Posterior vena cava (tissue), 2 donors: ENCODE results near the gene UPK2. TPM values are rescaled to one million over a fixed set of nuclear protein-coding genes. Genes with fewer than 3 reads are reported as not detected.

Experiments
- DNase-seq: peaks from one replicate; pipeline ENCODE4 v3.0.0-alpha.2; 2020; ENCODE audit warnings: low spot score
- intact Hi-C, 2 donors: fragments of 100-400 bp; cut with DNase I; formaldehyde crosslinking; loops; one replicate each; pipeline versions ENCODE4 v1.14.1 to v1.14.2; 2022 to 2023
- total RNA-seq, 2 donors: library from RNA; stranded (reverse); fragmentation: NEBNext Ultra II Directional; extraction: Animal tissue kit (Norgen Biotek cat#: 25700); gene quantifications; one replicate each; pipeline ENCODE4 v1.2.1, GENCODE V29; 2021
- donor health status: DM: yes; HTN: yes; CAD: no.
- donor health status: DM: yes; HTN: yes; CAD: no.

Gene UPK2
- total RNA-seq, 2 donors from 2014 or later = not detected

DNA sequence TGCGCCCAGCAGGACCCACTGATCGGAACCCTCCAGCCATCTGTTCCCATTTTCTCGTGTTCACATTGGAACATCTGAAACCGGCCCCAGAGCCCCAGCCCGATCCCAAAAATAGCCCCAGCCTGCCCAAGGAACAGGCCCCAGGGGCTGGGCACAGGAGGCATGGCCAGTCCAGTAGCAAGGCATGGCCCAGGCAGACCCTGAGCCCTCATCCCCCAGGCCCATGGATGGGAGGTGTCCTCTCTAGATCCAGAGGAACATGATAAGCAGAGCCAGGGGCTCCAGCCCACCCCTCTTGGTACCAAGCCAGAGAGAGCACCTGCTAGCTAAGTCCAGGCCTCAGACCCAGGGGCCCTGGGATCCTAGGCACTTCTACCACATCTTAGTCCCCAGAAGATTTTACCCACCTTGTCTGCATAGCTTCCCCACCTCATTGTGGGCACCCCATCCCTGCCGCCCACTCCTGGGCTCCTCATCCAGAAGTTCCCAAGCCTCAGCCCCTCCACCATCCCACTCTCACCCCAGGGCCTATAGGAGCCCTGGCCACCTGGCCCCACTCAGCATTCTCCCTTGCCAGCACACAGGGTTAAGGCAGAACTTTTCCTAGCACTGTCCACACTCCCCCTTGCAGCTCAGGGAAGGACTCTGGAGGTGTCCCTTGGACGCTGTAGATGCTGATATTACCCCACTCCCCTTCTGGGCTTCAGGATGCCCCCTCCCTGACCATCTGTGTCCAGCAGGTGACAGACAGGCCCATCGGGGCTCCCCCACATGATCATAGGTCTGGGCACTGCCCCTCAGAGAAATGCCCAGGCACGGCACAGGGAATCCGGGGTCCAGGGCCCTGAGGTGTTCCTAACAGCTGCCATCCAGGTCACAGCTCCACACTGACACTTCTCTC, 39.9 kb upstream of the UPK2 start:
- DNase-seq = no peak
- intact Hi-C loops = no loop called here

DNA sequence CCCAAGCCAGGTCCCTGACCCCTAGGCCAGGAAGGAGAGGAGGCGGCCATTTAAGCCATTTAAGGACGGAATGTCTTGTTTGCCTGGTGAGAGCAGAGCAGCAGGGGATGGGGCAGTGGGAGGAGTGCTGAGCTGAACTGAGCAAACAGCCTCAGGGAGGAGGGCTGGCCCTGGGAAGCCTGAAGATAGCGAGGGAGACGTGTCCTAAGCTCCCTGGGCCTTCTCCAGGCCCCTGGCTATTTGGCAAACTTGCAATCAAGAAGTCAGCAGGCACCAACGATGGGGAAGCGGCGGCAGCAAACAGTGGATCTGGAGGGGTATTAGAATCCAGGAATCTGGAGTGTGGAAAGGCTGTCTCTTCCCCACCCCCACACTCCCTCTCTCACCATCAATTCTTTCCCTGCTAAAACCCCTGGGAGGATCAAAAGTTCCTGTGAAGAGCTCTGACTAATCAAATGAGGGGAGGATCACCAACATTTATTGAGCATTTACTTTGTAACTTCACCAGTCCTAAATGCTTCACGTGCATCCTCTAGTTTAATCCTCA, 39.2 kb upstream of the UPK2 start:
- peak; percentile 93 for DNase-seq
- intact Hi-C loops = no loop called here

GRCh38 chr11:118917481-118918127, 38.5 kb upstream of the UPK2 start:
- intact Hi-C loops = loop anchor here in 1 of 2 donors (1.0 kb wide), 1 partner anchor 14 kb away; no protein-coding TSS in a partner anchor
- DNase-seq = peak; percentile 92

GRCh38 chr11:118918128-118918685, 37.9 kb upstream of the UPK2 start:
- DNase-seq = peak; percentile 97
- intact Hi-C loops = loop anchor here in 1 of 2 donors (1.0 kb wide), 1 partner anchor 13 kb away; no protein-coding TSS in a partner anchor

- intact Hi-C loops = loop anchor here in 1 of 2 donors (1.0 kb wide), 1 partner anchor 13 kb away; no protein-coding TSS in a partner anchor
- no peak for DNase-seq
Observed at GRCh38 chr11:118918686-118919280, 37.3 kb upstream of the UPK2 start.

DNA sequence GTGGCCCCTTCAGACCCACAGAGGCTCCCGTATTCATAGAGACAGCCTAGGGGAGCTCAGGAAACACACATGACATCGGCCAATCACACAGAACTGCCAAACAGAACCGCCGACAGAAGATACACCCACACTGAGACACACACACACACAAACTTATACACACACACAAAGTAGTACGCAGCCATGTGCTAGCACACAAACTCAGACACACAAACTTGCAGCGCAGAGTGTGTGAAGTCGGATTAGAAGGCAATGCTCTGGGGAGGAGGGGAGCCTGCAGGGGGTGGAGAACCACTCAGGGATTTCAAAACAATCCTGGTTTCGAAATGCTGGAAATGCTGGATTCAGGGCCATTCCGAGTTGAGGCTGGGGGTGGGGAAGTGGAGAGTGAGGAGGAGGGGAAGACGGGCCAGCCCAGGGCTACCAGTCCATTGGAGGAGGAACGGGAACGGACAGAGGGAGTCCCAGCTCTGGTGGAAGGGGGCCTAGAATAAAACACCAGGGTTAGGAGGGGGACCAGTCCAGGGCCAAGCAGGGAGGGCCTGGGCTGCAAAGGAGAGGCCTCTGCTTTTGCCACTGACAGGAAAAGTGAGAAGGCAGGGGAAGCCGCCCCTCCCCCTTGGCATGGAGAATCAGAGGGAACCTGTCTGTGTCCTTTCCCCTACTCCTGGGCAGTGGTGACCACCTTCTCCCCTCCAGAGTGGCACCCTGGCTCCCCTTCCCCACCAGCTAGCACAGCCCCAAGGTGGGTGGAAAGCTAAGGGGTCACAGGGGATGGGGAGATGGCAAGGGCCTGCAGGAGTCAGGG, 34.8 kb upstream of the UPK2 start:
- intact Hi-C loops = no loop called here
- peak; percentile 94 for DNase-seq

DNA sequence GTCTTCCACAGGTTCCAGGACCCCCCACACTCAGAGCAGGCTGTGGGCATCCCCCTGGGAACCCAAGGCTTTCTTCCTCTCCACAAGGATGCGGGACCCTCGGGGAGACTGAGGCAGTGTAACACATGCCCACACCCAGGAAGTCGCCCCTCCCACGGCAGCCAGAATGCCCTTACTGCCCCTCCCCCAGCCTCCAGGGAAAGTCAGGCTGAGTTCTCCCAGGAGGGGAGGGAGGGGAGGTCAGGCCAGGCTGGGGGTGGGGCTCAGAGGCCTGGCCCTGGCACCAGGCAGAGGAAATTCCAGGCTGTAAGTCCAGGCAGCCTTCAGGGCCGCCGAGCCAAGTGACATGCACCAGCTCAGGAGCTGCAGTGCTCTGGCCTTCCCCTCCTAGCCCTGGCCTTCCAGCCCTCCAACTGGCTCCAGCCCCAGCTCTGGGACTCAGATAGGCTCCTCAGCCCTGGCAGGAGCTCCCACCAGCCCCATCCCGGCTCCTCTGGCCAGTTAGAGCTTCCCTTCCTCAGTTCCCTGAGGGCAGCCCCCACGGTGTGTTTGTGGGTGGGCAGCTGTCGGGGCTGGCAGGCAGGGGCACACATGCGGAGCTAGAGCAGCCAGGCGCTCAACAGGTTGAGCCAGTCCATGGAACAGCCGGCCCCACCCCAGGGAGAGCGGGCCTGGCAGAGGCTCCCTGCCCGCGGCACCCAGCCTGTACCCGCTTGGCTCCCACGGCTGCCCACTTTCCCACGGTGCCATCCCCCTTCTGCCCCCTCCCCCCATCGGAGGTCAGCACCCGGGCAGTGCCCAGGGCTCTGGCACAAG, 34.0 kb upstream of the UPK2 start:
- intact Hi-C loops = loop anchor here in 1 of 2 donors (2.0 kb wide), 1 partner anchor 13 kb away; no protein-coding TSS in a partner anchor
- peak; percentile 94 for DNase-seq

DNA sequence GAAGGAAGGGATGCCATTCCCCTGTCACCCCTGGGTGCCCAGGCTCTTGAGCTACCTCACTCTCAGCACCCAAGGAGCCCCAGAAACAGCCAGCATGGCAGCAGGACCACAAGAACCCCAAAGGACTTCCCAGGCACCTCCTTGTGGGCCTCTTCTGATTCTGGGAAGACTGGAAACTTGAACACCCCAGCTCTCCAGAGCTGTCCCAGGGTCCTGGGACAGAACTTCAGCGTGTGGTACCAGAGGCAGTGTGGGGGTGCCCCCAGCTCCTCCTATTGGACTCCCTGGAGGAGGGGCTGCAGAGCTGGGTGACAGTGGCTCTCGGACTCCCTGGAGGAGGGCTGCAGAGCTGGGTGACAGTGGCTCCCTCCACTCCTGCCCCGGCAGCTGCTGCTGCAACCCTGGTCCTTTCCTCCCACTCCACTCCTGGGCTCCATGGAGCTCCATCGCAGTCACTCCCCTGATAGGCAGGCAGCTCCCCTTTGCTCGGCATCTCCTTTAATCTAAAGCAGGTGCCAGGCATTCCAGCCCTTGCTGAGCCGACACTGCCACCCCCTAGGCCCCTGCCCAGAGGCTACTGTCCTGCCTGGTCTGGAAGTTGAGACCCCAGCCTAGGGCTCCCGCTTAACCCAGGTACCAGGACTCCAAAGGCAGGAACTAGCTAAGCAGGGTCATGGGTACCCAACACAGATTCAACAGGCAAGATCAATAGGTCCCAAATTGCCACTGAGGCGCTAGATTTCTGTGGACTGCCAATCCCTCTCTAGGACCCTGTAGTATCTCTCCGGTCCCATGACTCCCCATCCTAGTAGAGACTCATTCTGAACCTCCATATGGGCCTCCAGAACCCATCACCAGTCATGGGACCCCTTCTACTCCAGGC, 33.1 kb upstream of the UPK2 start:
- DNase-seq = no peak

GRCh38 chr11:118923721-118924587, 32.1 kb upstream of the UPK2 start:
- no peak for DNase-seq
- intact Hi-C loops = loop anchor here in 1 of 2 donors (2.0 kb wide), 1 partner anchor 15 kb away; no protein-coding TSS in a partner anchor

More for the DNA sequence above, 33.1 kb upstream of the UPK2 start:
- intact Hi-C loops = loop anchor here in 1 of 2 donors (2.0 kb wide), 1 partner anchor 14 kb away; no protein-coding TSS in a partner anchor

DNA sequence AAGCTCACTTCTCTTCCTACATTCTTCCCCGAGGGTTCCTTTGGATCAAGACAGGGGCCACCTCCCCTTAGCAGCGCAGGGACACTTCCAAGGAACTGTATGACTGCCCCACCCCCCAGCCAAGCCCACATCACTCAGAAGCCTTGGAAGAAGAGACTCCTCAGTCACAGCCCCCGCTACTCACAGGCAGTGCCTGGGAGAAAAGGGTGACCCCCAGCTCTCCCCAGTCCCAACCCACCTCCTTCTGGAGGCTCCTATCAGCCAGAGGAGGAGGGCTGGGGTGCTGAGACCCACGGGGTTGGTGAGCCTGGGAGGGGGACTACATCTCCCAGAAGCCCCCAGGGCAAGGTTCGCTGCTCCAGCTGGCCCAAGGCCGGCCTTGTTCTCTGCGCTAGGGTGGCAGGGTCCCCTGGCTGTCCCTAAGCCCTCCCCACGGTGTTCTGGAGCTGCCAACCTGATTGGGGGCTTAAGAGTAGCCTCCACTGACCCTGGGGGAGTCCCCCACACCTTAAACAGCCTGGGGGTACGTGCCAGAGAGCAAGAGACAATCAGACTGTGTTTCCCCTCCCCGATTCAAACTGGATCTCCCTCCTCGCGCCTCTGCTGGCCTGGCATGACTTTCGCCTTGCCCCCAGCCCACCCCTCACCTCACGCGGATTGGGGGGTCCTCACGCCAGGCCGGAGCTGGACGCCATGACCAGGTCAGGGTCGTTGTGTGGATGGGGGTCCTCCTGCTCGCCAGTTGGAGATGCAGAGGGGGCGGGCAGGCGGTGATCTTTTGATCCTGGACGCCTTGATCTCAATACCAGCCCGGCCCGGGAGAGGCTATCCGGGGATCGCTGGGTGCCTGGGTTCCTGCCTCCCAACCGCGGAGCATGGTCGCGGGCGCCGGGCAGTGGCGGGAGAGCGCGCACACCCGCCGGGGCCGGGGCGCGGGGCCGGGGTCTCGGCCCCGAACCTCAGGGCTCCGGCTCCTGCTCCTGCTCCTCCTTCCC, 31.2 kb upstream of the UPK2 start:
- DNase-seq = peak; percentile 84
- intact Hi-C loops = loop anchor here in 1 of 2 donors (5.0 kb wide), 1 partner anchor 33 kb away; no protein-coding TSS in a partner anchor

DNA sequence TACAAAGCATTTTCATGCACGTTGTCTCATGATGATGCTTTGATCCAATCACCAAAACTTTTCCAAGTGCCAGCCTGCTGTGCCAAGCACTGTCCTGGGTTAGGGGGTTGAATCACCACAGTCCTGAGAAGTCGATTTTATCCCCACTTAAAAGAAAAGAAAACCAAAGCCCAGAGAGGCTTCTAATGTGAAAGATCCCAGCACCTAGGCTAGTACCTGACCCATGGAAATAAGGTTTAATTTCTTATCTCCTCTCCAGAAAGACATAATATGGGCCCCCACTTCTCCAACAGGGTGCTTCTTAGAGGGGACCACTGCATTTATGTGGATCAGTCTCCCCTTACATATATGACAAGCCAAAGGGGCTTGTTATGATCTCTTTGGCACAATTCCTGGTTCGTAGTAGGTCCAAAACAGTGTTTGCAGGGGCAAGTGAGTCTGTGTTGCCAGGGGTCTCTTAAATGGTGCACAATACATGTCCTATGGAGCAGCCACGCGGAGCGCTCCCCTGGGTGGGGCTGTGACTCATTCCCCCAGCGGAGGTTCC, 28.5 kb upstream of the UPK2 start:
- no peak for DNase-seq
- intact Hi-C loops = loop anchor here in 1 of 2 donors (5.0 kb wide), 1 partner anchor 35 kb away; no protein-coding TSS in a partner anchor

DNA sequence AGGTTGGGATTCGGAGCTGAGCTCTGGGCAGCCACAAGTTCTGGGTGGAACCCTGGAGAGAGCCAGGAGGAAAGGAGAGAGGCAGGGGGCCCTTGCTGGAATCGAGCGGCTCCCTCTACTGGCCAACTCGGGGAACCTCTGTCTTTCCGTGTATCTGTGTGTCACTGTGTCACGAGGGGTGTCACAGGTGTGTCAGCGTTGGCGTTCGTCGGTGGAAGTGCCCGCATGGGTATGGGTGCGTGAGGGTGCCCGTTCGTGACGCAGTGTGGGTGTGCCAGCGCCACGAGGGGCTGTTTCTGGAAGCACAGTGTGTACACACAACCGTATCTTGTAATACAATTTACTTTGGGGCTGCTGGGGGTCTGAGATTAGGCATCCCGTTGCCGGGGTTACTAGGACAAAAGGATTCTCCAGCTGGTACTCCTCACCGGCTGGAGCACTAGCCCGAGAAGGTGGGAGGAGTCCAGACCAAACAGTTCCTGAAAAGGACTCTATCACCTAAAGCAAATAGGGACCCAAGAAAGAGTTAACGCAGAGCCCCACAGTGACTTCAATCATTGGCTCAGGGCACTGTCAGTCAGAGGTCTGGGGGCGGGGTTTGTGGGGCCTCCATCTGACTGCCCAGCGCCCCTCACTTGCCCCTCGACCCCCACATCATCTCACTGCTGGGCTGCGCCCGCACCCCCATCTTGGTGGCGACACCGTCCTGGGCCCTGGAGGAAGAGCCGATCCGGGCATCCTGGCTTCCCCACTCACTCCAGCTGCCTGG, 27.8 kb upstream of the UPK2 start:
- DNase-seq = peak; percentile 96
- intact Hi-C loops = loop anchor here in 1 of 2 donors (5.0 kb wide), 1 partner anchor 36 kb away; no protein-coding TSS in a partner anchor

DNA sequence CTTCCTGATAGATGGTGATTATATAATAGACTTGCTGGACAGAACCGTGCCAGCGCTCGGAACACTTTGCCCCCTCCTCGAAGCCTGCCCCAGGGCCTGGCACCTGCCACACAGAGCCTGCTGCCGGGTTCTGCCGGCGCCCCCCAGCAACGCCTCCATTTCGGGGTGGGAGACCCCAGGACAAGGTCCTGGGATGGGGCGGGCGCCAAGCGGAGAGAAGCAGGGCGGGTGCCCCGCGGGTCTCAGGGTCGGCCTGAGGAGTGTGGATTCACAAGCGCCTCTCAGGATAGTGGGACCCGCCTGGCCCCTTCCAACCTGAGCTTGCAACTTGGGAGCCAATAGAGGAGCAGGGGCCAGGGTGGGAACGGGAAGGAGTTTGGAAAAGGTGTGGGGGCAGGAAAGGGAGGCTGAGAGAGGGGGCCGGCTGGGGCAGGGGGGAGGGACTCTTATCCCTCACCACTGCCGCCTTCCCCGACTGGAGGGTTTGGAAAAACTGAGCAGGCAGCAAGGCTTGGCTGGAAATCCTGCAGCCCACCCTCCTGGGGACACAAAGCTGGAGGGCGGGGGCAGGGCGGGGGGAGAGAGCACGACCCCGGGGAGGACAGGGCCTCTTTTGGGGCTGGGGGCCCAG, 27.1 kb upstream of the UPK2 start:
- peak; percentile 88 for DNase-seq
- intact Hi-C loops = loop anchor here in 1 of 2 donors (5.0 kb wide), 1 partner anchor 37 kb away; no protein-coding TSS in a partner anchor
